ENCODE data around the gene ARL10. TPM values are rescaled to one million over a fixed set of nuclear protein-coding genes. Genes with fewer than 3 reads are reported as not detected.

The ARL10 gene
- total and polyA plus RNA-seq, 4 donors = 1.5 to 13.4 (median 4.3) TPM

GRCh38 chr5:176366232-176366894 is 1.1 kb downstream of the ARL10 start:
- ATAC-seq (ENCODE audit: insufficient read depth, low FRiP score) = no peak
- peaks cover 0 to 22% (median 7%) of the 10 kb centered on the region in 4 donors for H3K36me3 ChIP-seq (ENCODE audit: control insufficient read depth in 4 of 4, insufficient read depth in 4 of 4, low read length in 4 of 4)
- no peak for DNase-seq
- H3K4me3 ChIP-seq = peak overlapping the region; percentile 89
- no peaks in the 10 kb centered on the region for H3K9me3 ChIP-seq (ENCODE audit: control insufficient read depth in 4 of 4, insufficient read depth in 3 of 4, low read length in 3 of 4)
- H3K27me3 ChIP-seq (ENCODE audit: control insufficient read depth in 3 of 3, insufficient read depth in 3 of 3, low read length in 2 of 3) = no peaks in the 10 kb centered on the region
- no peak for TF ChIP-seq CTCF (IDR thresholded peaks at IDR 0.05; ENCODE audit: control extremely low read depth, extremely low read depth)
- WGBS, 2 donors = 67 to 72% methylated on average over 38 of the region's 38 CpGs
- no peak overlapping the region for H3K9ac ChIP-seq (ENCODE audit: insufficient read depth in 1 of 2, low read length in 2 of 2)
- peak overlapping the region in 1 of 2 donors; percentile 38 for H3K27ac ChIP-seq (ENCODE audit: low read depth in 1 of 2, low read length in 1 of 2)
- H3K4me1 ChIP-seq (ENCODE audit: control insufficient read depth in 5 of 5, insufficient read depth in 5 of 5, low read length in 5 of 5) = peaks cover 0 to 10% (median 4%) of the 10 kb centered on the region in 5 donors

GRCh38 chr5:176368726-176369125 is 3.4 kb downstream of the ARL10 start:
- Histone ChIP-seq H3K27ac (ENCODE audit: low read depth in 1 of 2, low read length in 1 of 2) (no peak overlapping the region), H3K4me3 (no peak overlapping the region), H3K36me3 (ENCODE audit: control insufficient read depth in 4 of 4, insufficient read depth in 4 of 4, low read length in 4 of 4) (peaks cover 0 to 30% (median 8%) of the 10 kb centered on the region in 4 donors), H3K4me1 (ENCODE audit: control insufficient read depth in 5 of 5, insufficient read depth in 5 of 5, low read length in 5 of 5) (peaks cover 4 to 16% (median 6%) of the 10 kb centered on the region in 5 donors), H3K27me3 (ENCODE audit: control insufficient read depth in 3 of 3, insufficient read depth in 3 of 3, low read length in 2 of 3) (no peaks in the 10 kb centered on the region), H3K9me3 (ENCODE audit: control insufficient read depth in 4 of 4, insufficient read depth in 3 of 4, low read length in 3 of 4) (no peaks in the 10 kb centered on the region), H3K9ac (ENCODE audit: insufficient read depth in 1 of 2, low read length in 2 of 2) (no peak overlapping the region)
- DNase-seq = no peak
- ATAC-seq (ENCODE audit: insufficient read depth, low FRiP score) = no peak
- 95 to 97% methylated on average over 11 to 13 of the region's 13 CpGs for WGBS, 2 donors
- no peak for TF ChIP-seq CTCF (IDR thresholded peaks at IDR 0.05; ENCODE audit: control extremely low read depth, extremely low read depth)

GRCh38 chr5:176369934-176370711 is 4.8 kb downstream of the ARL10 start:
- Histone ChIP-seq H3K4me1 (ENCODE audit: control insufficient read depth in 5 of 5, insufficient read depth in 5 of 5, low read length in 5 of 5) (peaks cover 4 to 12% (median 5%) of the 10 kb centered on the region in 5 donors), H3K9ac (ENCODE audit: insufficient read depth in 1 of 2, low read length in 2 of 2) (no peak overlapping the region), H3K36me3 (ENCODE audit: control insufficient read depth in 4 of 4, insufficient read depth in 4 of 4, low read length in 4 of 4) (peaks cover 0 to 30% (median 8%) of the 10 kb centered on the region in 4 donors), H3K4me3 (no peak overlapping the region), H3K9me3 (ENCODE audit: control insufficient read depth in 4 of 4, insufficient read depth in 3 of 4, low read length in 3 of 4) (no peaks in the 10 kb centered on the region), H3K27ac (ENCODE audit: low read depth in 1 of 2, low read length in 1 of 2) (no peak overlapping the region), H3K27me3 (ENCODE audit: control insufficient read depth in 3 of 3, insufficient read depth in 3 of 3, low read length in 2 of 3) (no peaks in the 10 kb centered on the region)
- TF ChIP-seq CTCF (IDR thresholded peaks at IDR 0.05; ENCODE audit: control extremely low read depth, extremely low read depth) = no peak
- ATAC-seq (ENCODE audit: insufficient read depth, low FRiP score) = no peak
- DNase-seq = no peak
- 91 to 92% methylated on average over 8 of the region's 8 CpGs for WGBS, 2 donors

Data from lung (tissue), 12 donors.